ENCODE measurements around the gene TTLL6. TPM values are rescaled to one million over a fixed set of nuclear protein-coding genes. Genes with fewer than 3 reads are reported as not detected.

The TTLL6 gene
- total and polyA plus RNA-seq, 2 donors (not counting 3 experiments of a cell fraction or from before 2014, with no cell fraction given) = not detected

DNA sequence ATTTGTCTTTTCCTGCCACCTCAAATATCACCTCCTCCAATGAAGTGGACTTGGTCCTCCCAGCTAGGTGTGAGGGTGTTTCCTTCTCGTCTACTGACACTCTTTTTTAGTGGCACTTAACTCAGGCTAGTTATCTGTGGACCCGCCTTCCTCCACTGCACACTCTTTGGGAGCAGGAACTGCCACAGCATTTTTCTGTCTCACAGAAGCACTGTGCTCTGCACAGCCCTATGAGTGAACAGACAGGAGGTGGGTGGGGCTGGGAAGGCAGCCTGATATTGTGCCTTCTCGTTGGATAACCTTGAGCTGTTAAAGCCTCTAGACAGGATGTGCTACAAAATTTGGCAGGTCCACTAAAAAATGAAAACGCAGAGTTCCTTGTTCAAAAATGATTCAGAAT lies 56.6 kb downstream of the TTLL6 start:
- Histone ChIP-seq H3K27ac (ENCODE audit: insufficient read depth, low read depth, low read length) (no peak overlapping the region), H3K4me3 (replicated peaks in 1 of 3; ENCODE audit: insufficient read depth in 1 of 3, low read depth in 1 of 3, low read length in 3 of 3) (no peak overlapping the region), H3K27me3 (ENCODE audit: control insufficient read depth in 2 of 2, insufficient read depth in 2 of 2, low read length in 2 of 2) (peaks cover 19 to 34% of the 10 kb centered on the region in 2 experiments), H2AFZ (ENCODE audit: low read depth, low read length) (no peak overlapping the region), H3K36me3 (ENCODE audit: control insufficient read depth in 2 of 2, extremely low read depth in 1 of 2, insufficient read depth in 2 of 2, low read length in 2 of 2) (no peaks in the 10 kb centered on the region), H3K4me2 (ENCODE audit: insufficient read depth, low read length) (no peak overlapping the region), H3K79me2 (ENCODE audit: control insufficient read depth, insufficient read depth, low read length) (no peaks in the 10 kb centered on the region), H3K9me1 (replicated peaks; ENCODE audit: control insufficient read depth, extremely low read depth, insufficient read depth, low read length) (no peaks in the 10 kb centered on the region), H3K4me1 (ENCODE audit: control insufficient read depth, extremely low read depth, insufficient read depth, low read length) (peaks cover 5% of the 10 kb centered on the region), H3K9me3 (replicated peaks; ENCODE audit: control insufficient read depth, insufficient read depth, low read length) (no peaks in the 10 kb centered on the region), H4K20me1 (replicated peaks; ENCODE audit: control insufficient read depth, extremely low read depth, insufficient read depth, low read length) (no peaks in the 10 kb centered on the region), H3K9ac (replicated peaks; ENCODE audit: extremely low read depth, insufficient read depth, low read length) (no peak overlapping the region)
- intact Hi-C loops (cut with micrococcal nuclease) (no loop called here), dilution Hi-C loops (cut with MboI; ENCODE audit: extremely low pct_ligation_motif_present, low sequenced_read_pairs) (loop anchor here (25.0 kb wide), 1 partner anchor 98 kb away; no protein-coding TSS in a partner anchor)
- FAIRE-seq = no peak
- ChIA-PET CTCF (interaction anchor here (1.0 to 1.1 kb wide), 2 partner anchors 28 to 119 kb away, joined by 3 to 4 read pairs; no protein-coding TSS in a partner anchor), POLR2A (no interaction called here)
- TF ChIP-seq, protein P1, sequence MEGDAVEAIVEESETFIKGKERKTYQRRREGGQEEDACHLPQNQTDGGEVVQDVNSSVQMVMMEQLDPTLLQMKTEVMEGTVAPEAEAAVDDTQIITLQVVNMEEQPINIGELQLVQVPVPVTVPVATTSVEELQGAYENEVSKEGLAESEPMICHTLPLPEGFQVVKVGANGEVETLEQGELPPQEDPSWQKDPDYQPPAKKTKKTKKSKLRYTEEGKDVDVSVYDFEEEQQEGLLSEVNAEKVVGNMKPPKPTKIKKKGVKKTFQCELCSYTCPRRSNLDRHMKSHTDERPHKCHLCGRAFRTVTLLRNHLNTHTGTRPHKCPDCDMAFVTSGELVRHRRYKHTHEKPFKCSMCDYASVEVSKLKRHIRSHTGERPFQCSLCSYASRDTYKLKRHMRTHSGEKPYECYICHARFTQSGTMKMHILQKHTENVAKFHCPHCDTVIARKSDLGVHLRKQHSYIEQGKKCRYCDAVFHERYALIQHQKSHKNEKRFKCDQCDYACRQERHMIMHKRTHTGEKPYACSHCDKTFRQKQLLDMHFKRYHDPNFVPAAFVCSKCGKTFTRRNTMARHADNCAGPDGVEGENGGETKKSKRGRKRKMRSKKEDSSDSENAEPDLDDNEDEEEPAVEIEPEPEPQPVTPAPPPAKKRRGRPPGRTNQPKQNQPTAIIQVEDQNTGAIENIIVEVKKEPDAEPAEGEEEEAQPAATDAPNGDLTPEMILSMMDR (IDR thresholded peaks at IDR 0.05; ENCODE audit: extremely low read depth in 1 of 2, insufficient read depth in 1 of 2, low read depth in 1 of 2, low read length in 2 of 2) = no peak
- TF ChIP-seq MYC (IDR thresholded peaks at IDR 0.05; ENCODE audit: low read depth, low read length) (no peak), EZH2 (IDR thresholded peaks at IDR 0.05; ENCODE audit: borderline replicate concordance, low read depth, low read length, severe bottlenecking) (no peak), JUN (IDR thresholded peaks at IDR 0.05; ENCODE audit: borderline replicate concordance, insufficient read depth, insufficient read length, low read depth) (no peak), GATA2 (IDR thresholded peaks at IDR 0.05; ENCODE audit: insufficient read depth, insufficient read length, low read depth, low read length) (no peak), POLR2A (IDR thresholded peaks at IDR 0.05; ENCODE audit: low read depth, low read length) (no peak), FOS (IDR thresholded peaks at IDR 0.05; ENCODE audit: borderline replicate concordance, insufficient read depth, low read length) (no peak), POLR2AphosphoS5 (IDR thresholded peaks at IDR 0.05; ENCODE audit: insufficient read depth, low read depth, low read length) (no peak)
- TF ChIP-seq, protein P2, sequence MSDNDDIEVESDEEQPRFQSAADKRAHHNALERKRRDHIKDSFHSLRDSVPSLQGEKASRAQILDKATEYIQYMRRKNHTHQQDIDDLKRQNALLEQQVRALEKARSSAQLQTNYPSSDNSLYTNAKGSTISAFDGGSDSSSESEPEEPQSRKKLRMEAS (IDR thresholded peaks at IDR 0.05; ENCODE audit: insufficient read depth, insufficient read length) = no peak
- no TSS peak for BruUV-seq (replicated peaks)
- DNase-seq (ENCODE audit: low read depth, low spot score) = no peak
